ENCODE measurements around the gene SOX13. TPM values are rescaled to one million over a fixed set of nuclear protein-coding genes. Genes with fewer than 3 reads are reported as not detected.
A peak's percentile ranks its signal among the peaks of the same experiment; 100 is the strongest.

SOX13 gene
- 1 to 10 TPM in 1 of 2 experiments, under 1 TPM in 1; 0.73 to 1.1 TPM for total RNA-seq

GRCh38 chr1:204072931-204073836 lies at the start of gene SOX13:
TSS of gene SOX13 (plus strand) at chr1:204073115. CDS start at chr1:204112916, 39,801 bp downstream.
- Mint-ChIP-seq H3K4me3 (peak within 1 kb of the TSS; percentile 69), H3K27ac (no peak within 1 kb of the TSS), H3K4me1 (peaks cover 18% of the 10 kb centered on the region), H3K27me3 (peaks cover 65% of the 10 kb centered on the region), H3K36me3 (ENCODE audit: low read depth) (no peaks in the 10 kb centered on the region), H3K9me3 (ENCODE audit: low read depth) (peaks cover 4% of the 10 kb centered on the region)
- DNase-seq (peak; percentile 42), ATAC-seq (peak; percentile 61)
- POLR2A ChIA-PET: no interaction called here
- intact Hi-C loops (cut with DNase I, micrococcal nuclease): no loop called here
- CTCF ChIA-PET: interaction anchor here (0.5 kb wide), 1 partner anchor 17 kb away, joined by 3 read pairs; no protein-coding TSS in a partner anchor

DNA sequence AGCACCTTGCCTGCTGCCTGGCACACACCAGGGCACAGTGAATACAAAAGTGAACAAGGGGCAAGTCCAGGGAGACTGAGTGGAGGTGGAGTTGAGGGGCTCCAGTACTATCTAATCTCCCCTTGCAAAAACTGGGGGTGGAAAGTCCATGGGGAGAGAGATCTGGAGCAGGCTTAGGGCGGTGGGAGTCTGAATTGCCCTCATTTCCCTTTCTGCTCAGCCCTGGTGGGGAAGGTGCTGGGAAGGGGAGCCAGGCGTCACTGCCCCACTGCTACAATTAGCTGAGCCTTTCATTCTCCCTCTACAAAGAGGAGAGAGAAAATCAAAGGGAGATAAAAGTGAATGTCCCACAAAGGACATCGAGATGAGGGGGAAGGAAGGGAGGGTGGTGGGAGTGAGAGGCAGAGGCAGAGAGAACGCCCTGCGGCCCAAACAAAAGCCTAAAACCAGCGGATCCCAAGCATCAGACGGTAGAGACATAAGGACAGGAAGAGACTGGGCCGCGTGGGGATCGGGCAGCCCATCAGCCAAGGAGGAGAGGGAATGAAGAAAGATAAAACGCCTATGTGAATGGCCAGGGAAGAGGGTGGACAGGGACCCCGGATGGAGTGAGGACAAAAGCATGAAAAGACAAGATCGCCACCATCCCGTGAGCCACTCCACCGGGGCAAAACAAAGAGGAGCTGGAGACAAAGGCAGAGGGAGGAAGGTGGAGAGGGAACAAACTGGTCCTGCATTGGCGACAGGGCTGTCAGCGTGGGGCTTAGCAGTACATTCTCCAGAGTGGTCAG lies 46.8 kb upstream of the SOX13 start:
- Mint-ChIP-seq H3K4me3 (no peak overlapping the region), H3K4me1 (no peaks in the 10 kb centered on the region), H3K27ac (no peak overlapping the region), H3K9me3 (ENCODE audit: low read depth) (no peaks in the 10 kb centered on the region), H3K36me3 (ENCODE audit: low read depth) (no peaks in the 10 kb centered on the region), H3K27me3 (peaks cover 18% of the 10 kb centered on the region)
- POLR2A ChIA-PET: no interaction called here
- CTCF ChIA-PET: interaction anchor here (0.7 to 1.5 kb wide), 3 partner anchors 8 to 115 kb away, joined by 3 read pairs; no protein-coding TSS in a partner anchor
- DNase-seq (no peak), ATAC-seq (no peak)
- intact Hi-C loops (cut with DNase I, micrococcal nuclease): no loop called here

GRCh38 chr1:204027446-204027845 lies 45.5 kb upstream of the SOX13 start:
- Mint-ChIP-seq H3K36me3 (ENCODE audit: low read depth) (no peaks in the 10 kb centered on the region), H3K4me3 (no peak overlapping the region), H3K27me3 (peaks cover 18% of the 10 kb centered on the region), H3K9me3 (ENCODE audit: low read depth) (no peaks in the 10 kb centered on the region), H3K27ac (no peak overlapping the region), H3K4me1 (no peaks in the 10 kb centered on the region)
- DNase-seq (no peak), ATAC-seq (no peak)
- intact Hi-C loops (cut with DNase I, micrococcal nuclease): no loop called here
- ChIA-PET CTCF (interaction anchor here (1.4 kb wide), 1 partner anchor 9 kb away, joined by 3 read pairs; no protein-coding TSS in a partner anchor), POLR2A (interaction anchor here (0.6 kb wide), 1 partner anchor 878 kb away, joined by 3 read pairs; no protein-coding TSS in a partner anchor)

DNA sequence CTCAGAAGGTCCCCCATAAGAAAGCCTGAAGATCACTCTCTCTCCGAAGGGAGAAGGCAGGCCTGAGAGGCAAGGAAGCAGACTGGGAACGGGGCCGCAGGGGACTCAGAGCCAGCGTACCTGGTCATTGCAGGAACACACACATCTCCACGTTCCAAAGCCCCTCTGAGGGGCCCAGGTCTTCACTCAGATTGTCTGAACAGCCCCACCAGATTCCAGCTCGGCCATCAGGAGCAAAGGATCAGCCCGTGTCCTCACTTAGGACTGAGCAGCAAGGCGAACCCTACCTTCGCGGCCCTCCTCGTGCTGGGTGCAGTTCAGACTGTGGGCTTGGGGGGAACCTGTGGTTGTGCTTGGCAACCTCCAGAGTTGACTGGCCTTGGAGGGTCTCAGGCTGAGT lies 43.9 kb upstream of the SOX13 start:
- DNase-seq: no peak
- no peak overlapping the region for H3K27ac Mint-ChIP-seq
- no peak overlapping the region for H3K4me3 Mint-ChIP-seq
- ChIA-PET POLR2A (no interaction called here), CTCF (no interaction called here)
- H3K36me3 Mint-ChIP-seq (ENCODE audit: low read depth): no peaks in the 10 kb centered on the region
- ATAC-seq: no peak
- intact Hi-C loops (cut with DNase I, micrococcal nuclease): no loop called here
- no peaks in the 10 kb centered on the region for H3K9me3 Mint-ChIP-seq (ENCODE audit: low read depth)
- peaks cover 18% of the 10 kb centered on the region for H3K27me3 Mint-ChIP-seq
- H3K4me1 Mint-ChIP-seq: no peaks in the 10 kb centered on the region

- H3K27me3 Mint-ChIP-seq: peaks cover 11% of the 10 kb centered on the region
Measured at GRCh38 chr1:204031098-204031710, 41.7 kb upstream of the SOX13 start.

GRCh38 chr1:204032642-204033235 lies 40.2 kb upstream of the SOX13 start:
- CTCF ChIA-PET: no interaction called here
- H3K4me3 Mint-ChIP-seq: no peak overlapping the region

More at GRCh38 chr1:204031098-204031710, 41.7 kb upstream of the SOX13 start:
- CTCF ChIA-PET: no interaction called here
- Mint-ChIP-seq H3K27ac (no peak overlapping the region), H3K4me1 (no peaks in the 10 kb centered on the region), H3K36me3 (ENCODE audit: low read depth) (no peaks in the 10 kb centered on the region), H3K9me3 (ENCODE audit: low read depth) (no peaks in the 10 kb centered on the region), H3K4me3 (no peak overlapping the region)
- POLR2A ChIA-PET: no interaction called here
- intact Hi-C loops (cut with DNase I, micrococcal nuclease): no loop called here
- no peak for ATAC-seq
- DNase-seq: no peak

GRCh38 chr1:204033306-204033705 lies 39.6 kb upstream of the SOX13 start:
- H3K4me3 Mint-ChIP-seq: no peak overlapping the region
- no peaks in the 10 kb centered on the region for H3K27me3 Mint-ChIP-seq
- H3K27ac Mint-ChIP-seq: no peak overlapping the region
- ATAC-seq (no peak), DNase-seq (no peak)
- H3K4me1 Mint-ChIP-seq: no peaks in the 10 kb centered on the region
- intact Hi-C loops (cut with DNase I, micrococcal nuclease): no loop called here
- no peaks in the 10 kb centered on the region for H3K36me3 Mint-ChIP-seq (ENCODE audit: low read depth)
- ChIA-PET POLR2A (no interaction called here), CTCF (no interaction called here)
- H3K9me3 Mint-ChIP-seq (ENCODE audit: low read depth): no peaks in the 10 kb centered on the region

More at GRCh38 chr1:204032642-204033235, 40.2 kb upstream of the SOX13 start:
- intact Hi-C loops (cut with DNase I, micrococcal nuclease): no loop called here
- no peak for ATAC-seq
- POLR2A ChIA-PET: no interaction called here
- Mint-ChIP-seq H3K4me1 (no peaks in the 10 kb centered on the region), H3K27ac (no peak overlapping the region), H3K9me3 (ENCODE audit: low read depth) (no peaks in the 10 kb centered on the region), H3K27me3 (peaks cover under 1% of the 10 kb centered on the region), H3K36me3 (ENCODE audit: low read depth) (no peaks in the 10 kb centered on the region)
- no peak for DNase-seq

DNA sequence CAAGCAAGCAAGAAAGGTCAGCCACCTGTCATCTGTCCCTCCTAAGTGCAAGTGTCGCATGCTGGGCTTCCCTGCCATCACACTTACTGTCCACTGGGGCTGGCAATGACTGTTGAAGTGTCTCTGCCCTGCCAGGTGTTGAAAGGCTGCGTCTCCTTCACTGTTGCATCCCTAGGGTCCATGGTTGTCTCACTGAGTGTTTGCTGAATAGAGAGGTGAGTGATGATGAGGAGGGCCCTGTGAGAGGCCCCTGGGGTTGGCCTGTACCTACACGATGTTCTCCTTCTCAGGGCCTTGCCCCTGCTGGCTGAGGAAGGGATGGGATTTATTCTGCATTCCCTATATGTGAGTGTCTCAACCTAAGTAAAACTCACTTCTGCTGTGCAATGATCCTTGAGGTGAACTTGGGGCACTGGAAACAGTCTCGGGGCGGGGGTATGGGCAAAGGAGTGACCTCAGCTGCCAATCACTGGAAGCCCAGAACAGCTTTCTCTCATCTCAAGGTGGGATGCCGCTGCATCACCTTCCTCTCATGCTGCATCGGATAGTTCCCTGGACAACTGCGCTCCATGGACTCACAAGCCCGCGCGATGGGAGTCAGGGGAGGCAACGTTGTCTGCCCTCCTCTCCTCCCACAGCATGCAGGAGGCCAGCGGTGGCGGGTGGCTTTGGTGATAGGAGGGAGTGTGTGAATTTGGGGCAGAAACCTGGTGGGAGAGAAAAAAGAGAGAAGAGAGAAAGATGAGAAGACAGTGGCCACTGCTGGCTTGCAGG lies 35.8 kb upstream of the SOX13 start:
- no peak for DNase-seq
- H3K4me1 Mint-ChIP-seq: no peaks in the 10 kb centered on the region
- no peak overlapping the region for H3K27ac Mint-ChIP-seq
- no peak overlapping the region for H3K4me3 Mint-ChIP-seq
- no peaks in the 10 kb centered on the region for H3K27me3 Mint-ChIP-seq
- ChIA-PET POLR2A (no interaction called here), CTCF (no interaction called here)
- no peaks in the 10 kb centered on the region for H3K36me3 Mint-ChIP-seq (ENCODE audit: low read depth)
- no peaks in the 10 kb centered on the region for H3K9me3 Mint-ChIP-seq (ENCODE audit: low read depth)
- intact Hi-C loops (cut with DNase I, micrococcal nuclease): no loop called here
- ATAC-seq: no peak

GRCh38 chr1:204041232-204041767 lies 31.6 kb upstream of the SOX13 start:
- intact Hi-C loops (cut with DNase I, micrococcal nuclease): no loop called here
- Mint-ChIP-seq H3K27ac (no peak overlapping the region), H3K9me3 (ENCODE audit: low read depth) (no peaks in the 10 kb centered on the region), H3K4me3 (no peak overlapping the region), H3K4me1 (no peaks in the 10 kb centered on the region), H3K36me3 (ENCODE audit: low read depth) (no peaks in the 10 kb centered on the region), H3K27me3 (no peaks in the 10 kb centered on the region)
- ChIA-PET CTCF (interaction anchor here (0.6 to 1.0 kb wide), 2 partner anchors 88 to 356 kb away, joined by 3 to 4 read pairs; no protein-coding TSS in a partner anchor), POLR2A (no interaction called here)
- ATAC-seq: no peak
- DNase-seq: no peak

DNA sequence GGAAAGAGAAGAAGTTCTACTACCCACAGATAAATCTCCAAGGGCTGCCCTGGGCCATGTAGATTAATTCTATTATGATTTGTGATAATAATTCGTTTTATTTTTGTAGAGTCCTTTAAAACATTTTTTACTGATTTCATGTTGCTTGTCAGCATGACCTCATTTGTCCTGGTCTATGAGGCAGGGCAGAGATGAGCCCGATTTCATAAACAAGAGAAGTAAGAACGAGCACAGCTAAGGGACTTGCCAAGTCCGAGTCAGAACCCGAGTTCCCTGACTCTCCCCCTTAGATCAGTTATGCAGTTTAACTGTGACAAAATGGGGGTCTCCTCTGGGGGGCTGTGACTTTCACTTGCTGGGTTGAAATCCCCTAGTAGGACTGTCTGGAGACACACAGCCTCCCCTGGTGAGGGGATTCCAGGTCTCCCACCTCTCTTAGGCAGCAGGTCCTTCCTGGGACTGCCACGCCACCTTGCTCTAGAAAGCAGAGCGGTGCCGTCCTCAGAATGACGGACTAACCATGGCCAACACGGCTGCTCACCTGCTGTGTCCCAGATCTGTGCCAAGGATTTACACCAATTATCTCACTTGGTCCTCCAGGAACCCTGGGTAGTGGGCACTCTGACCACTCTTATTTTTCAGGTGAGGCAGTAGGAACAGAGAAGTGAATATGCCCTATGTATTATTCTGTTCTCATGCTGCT lies 31.0 kb upstream of the SOX13 start:
- Mint-ChIP-seq H3K27ac (no peak overlapping the region), H3K9me3 (ENCODE audit: low read depth) (no peaks in the 10 kb centered on the region), H3K27me3 (no peaks in the 10 kb centered on the region), H3K4me3 (no peak overlapping the region), H3K36me3 (ENCODE audit: low read depth) (no peaks in the 10 kb centered on the region), H3K4me1 (no peaks in the 10 kb centered on the region)
- ChIA-PET CTCF (interaction anchor here (0.6 kb wide), 1 partner anchor 357 kb away, joined by 3 read pairs; no protein-coding TSS in a partner anchor), POLR2A (no interaction called here)
- intact Hi-C loops (cut with DNase I, micrococcal nuclease): no loop called here
- no peak for ATAC-seq
- no peak for DNase-seq
